ENCODE measurements around the gene RAB39B.
"Not testable (repeated sequence)": the region's sequence is repeated elsewhere in the genome, so short reads cannot be mapped to it uniquely, and the experiment has no call there.

RAB39B gene

GRCh38 chrX:155263854-155264628, at the start of gene RAB39B:
RAB39B (minus strand) TSS chrX:155264491; CDS start chrX:155264288, 203 bp downstream.
- peak; percentile 90 to 96 for DNase-seq

- DNase-seq: no peak
These were observed 49.5 kb upstream of the RAB39B start for GRCh38 chrX:155313766-155314165.

- DNase-seq: no peak
These were observed 29.5 kb upstream of the RAB39B start for GRCh38 chrX:155293771-155294170.

DNA sequence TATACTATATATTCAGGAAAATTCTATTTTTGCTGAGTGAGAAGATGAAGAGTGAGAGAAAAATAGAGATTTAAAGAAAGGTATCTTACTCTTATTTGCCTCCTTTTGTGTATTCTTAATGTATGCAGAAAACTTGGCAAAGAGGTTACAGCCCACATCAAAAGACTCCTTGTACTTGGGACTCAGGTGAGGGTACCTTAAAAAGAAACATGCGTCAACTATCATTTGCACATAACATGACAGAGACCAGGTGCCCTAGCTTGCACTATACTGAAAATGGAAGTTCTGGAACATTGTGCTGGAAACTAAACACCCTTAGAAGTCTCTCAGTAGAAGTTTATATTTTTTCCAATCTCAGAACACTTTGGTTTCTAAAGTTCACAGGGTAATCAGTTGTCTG, 15.6 kb upstream of the RAB39B start:
- no peak for DNase-seq

DNA sequence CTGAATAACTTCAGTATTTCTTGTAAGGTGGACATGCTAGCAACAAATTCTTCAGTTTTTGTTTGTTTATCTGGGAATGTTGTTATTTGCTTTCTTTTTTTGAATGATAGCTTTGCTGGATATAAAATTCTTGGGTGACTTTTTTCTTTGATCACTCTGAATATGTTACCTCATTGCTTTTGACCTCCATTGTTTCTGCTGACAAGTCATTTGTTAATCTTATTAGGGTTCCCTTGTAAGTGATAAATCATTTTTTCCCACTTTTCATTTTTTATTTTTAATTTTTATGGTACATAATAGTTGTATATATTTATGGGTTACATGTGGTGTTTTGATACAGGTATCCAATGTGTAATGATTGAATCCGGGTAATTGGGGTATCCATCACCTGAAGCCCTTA, 6.7 kb upstream of the RAB39B start:
- DNase-seq: no peak

DNA sequence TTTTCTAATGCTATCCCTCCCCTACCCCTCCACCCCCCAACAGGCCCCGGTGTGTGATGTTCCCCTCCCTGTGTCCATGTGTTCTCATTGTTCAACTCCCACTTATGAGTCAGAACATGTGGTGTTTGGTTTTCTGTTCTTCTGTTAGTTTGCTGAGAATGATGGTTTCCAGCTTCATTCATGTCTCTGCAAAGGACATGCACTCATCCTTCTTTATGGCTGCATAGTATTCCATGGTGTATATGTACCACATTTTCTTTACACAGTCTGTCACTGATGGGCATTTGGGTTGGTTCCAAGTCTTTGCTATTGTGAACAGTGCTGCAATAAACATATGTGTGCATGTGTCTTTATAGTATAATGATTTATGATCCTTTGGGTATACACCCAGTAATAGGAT, 3.7 kb upstream of the RAB39B start:
- DNase-seq: not testable (repeated sequence)

DNA sequence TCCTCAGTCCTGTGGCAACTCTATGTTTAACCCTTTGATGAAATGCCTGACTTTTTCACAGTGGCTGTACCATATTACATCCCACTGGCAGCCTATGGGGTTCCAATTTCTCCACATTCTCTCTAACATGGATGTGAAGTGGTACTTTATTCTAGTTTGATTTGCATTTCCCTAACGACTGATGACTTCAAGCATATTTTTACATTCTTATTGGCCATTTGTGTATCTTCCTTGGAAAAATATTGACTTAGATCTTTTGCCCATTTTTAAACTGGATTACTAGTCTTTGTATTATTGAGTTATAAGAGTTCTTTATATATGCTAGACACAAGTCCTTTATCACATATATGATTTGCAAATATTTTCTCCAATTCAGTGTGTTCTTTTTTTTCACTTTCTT, 2.1 kb upstream of the RAB39B start:
- no peak for DNase-seq

DNA sequence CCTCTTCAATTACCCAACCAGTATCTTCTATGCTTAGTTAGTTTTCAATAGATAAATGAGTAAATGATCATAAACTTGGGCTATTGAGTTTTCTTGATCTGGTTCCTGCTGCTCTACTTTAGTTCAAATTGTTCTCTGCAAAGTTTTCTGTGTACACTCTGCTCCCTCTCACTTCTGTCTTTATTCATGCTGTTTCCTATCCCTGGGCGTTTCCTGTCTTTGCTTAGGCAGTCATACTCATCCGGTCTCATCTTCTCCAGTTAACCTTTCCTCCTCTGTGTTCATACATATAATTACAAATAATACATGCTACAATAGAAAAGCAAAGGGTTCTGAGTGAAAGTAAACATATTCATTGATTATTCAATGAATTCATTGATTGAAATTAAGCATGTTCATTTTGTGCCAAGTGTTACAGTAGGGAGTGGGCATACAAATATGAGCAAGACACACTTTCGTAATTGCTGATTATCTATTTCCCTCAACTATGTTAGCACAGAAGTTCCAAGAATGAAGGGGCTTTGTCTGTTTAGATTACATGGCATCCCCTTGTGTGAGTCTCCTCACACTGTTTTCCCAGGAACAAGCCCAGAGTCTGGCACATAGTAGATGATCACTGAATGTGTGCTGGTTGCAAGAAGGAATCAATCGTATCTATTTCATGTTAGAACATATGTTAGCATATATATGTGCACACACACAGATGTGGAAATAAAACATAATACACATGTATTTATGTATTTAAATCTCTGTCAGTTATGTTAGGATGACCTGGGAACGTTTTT, 1.1 kb downstream of the RAB39B start:
- peak; percentile 5 to 23 for DNase-seq

DNA sequence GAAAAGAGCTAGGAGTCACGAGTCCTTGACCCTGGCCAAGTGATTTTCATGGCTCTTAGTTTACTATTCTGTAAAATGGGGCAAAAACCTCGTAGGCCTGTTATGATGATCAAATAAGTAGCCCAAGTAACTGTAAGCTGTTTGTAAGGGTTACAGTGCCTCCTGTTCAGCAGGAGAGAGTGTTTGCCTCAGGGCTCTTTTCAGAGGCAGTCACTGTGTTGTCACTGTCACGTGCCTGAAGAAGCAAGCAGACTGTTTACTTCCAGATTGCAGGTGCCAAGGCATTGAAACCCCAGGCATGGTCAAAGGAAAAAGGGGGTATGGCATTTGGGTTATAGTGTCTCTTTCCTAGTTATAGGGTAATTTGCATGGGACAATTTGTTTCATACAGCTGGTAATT, 4.5 kb downstream of the RAB39B start:
- DNase-seq: peak in 1 of 2 experiments; percentile 15

GRCh38 chrX:155251391-155251790, 12.9 kb downstream of the RAB39B start:
- DNase-seq: no peak

DNA sequence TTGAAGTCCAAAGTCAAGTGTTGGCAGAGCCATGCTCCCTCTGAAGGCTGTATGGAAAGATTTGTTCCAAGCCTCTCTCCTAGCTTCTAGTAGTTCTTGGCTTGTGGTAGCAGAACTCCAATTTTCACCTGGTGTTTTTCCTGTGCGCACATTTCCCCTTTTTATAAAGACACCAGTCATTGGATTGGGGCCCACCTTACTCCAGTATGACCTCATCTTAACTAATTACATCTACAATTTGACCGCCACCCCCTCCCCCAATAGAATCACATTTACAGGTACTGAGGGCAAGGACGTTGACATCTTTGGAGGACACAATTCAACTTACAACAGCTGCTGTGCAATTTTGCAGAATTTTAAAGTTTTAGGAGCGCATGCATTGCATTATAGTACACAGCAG, 16.8 kb downstream of the RAB39B start:
- DNase-seq: no peak

- DNase-seq: no peak
These were observed 17.5 kb downstream of the RAB39B start for GRCh38 chrX:155246748-155247147.

DNA sequence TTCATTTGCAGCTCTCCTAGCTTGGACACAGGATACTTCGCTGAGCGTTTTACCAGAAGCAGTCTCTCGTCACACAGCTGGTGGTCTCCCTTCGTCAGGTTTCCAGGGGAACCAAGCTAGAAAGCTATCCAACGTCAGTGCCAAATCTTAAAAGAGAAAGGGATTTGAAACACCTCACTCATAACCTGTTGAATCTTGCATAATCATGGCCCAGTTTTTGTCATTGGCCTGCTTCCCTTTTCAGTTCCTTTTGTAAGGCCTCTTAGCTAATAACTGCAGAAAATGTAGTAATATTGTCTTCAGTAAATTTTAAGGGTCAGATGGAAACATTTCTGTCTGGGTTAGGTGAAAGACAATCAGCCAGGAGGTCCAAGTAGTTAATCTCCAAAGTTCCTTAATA, 22.0 kb downstream of the RAB39B start:
- no peak for DNase-seq

- DNase-seq: no peak
These were observed 26.6 kb downstream of the RAB39B start for GRCh38 chrX:155237719-155238118.

DNA sequence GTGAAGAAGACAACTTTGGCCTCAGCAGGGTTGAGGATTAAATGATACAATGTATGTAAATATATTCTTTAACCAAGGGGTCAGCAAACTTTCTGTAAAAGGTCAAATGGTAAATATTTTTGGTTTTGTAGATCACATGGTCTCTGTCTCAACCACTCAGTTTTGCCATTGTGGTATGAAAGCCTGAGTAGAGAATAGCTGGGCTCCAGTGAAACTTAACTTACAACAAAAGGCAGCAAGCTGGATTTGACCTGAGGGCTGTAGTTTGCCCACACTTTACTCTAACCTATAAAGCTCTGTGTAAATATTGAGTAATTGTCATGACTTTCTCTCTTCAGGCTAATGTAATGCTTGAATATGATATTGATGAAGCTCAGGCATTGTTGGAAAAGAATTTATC, 28.4 kb downstream of the RAB39B start:
- DNase-seq: no peak

GRCh38 chrX:155231163-155231562, 33.1 kb downstream of the RAB39B start:
- DNase-seq: no peak

DNA sequence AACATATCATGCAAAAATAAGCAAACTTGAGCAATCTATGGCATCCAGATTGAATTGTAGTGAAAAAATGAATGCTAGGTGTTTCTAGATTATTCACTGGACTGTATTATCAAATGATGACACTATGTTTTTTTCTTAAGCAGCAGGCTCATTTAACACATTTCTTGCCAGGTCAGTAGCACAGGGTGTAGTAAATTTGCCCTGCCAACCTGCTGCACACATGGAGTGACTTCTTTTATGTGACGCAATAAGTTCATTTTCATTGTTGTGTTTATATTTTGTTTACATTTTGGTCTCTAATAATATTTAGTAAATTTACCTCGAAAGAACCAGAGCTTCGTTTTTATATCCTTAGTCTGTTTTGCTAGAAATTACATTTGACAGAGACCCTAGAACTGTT, 38.5 kb downstream of the RAB39B start:
- no peak for DNase-seq

DNA sequence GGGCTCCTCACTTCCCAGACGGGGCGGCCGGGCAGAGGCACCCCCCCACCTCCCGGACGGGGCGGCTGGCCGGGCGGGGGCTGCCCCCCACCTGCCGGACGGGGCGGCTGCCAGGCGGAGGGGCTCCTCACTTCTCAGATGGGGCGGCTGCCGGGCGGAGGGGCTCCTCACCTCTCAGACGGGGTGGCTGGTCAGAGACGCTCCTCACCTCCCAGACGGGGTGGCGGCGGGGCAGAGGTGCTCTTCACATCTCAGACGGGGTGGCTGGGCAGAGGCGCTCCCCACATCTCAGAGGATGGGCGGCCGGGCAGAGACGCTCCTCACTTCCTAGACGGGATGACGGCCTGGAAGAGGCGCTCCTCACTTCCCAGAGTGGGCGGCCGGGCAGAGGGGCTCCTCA, 40.5 kb downstream of the RAB39B start:
- DNase-seq: not testable (repeated sequence)

- no peak for DNase-seq
These were observed 42.9 kb downstream of the RAB39B start for GRCh38 chrX:155221351-155221750.

GRCh38 chrX:155218777-155219176, 45.5 kb downstream of the RAB39B start:
- DNase-seq: no peak

GRCh38 chrX:155216940-155217440, 47.3 kb downstream of the RAB39B start:
- DNase-seq: peak; percentile 77 to 79

GRCh38 chrX:155216179-155216939, 47.9 kb downstream of the RAB39B start, which contains the start of gene VBP1:
VBP1 (plus strand) TSS chrX:155216460; CDS start chrX:155216483, 23 bp downstream.
- DNase-seq: peak; percentile 99
